Measurements from ENCODE around the gene PLCH1.

Gene PLCH1

GRCh38 chr3:155387571-155387970 is 357.3 kb downstream of the PLCH1 start:
- H3K27ac ChIP-seq, result no peak overlapping the region
- TF ChIP-seq ZFX (IDR thresholded peaks at IDR 0.05; ENCODE audit: borderline replicate concordance) (no peak), CTCF (IDR thresholded peaks at IDR 0.05) (no peak)

- H3K27ac ChIP-seq, result no peak overlapping the region
- TF ChIP-seq ZFX (IDR thresholded peaks at IDR 0.05; ENCODE audit: borderline replicate concordance) (no peak), CTCF (IDR thresholded peaks at IDR 0.05) (no peak)
Measured at GRCh38 chr3:155386919-155387318, 358.0 kb downstream of the PLCH1 start.

GRCh38 chr3:155385896-155386625 is 358.8 kb downstream of the PLCH1 start:
- no peak overlapping the region for H3K27ac ChIP-seq
- TF ChIP-seq ZFX (IDR thresholded peaks at IDR 0.05; ENCODE audit: borderline replicate concordance) (no peak), CTCF (IDR thresholded peaks at IDR 0.05) (no peak)

GRCh38 chr3:155382396-155383042 is 362.4 kb downstream of the PLCH1 start:
- no peak overlapping the region for H3K27ac ChIP-seq
- TF ChIP-seq ZFX (IDR thresholded peaks at IDR 0.05; ENCODE audit: borderline replicate concordance) (no peak), CTCF (IDR thresholded peaks at IDR 0.05) (peak; percentile 97)

GRCh38 chr3:155377847-155378246 is 367.0 kb downstream of the PLCH1 start:
- no peak overlapping the region for H3K27ac ChIP-seq
- TF ChIP-seq CTCF (IDR thresholded peaks at IDR 0.05), result no peak
- no peak for TF ChIP-seq ZFX (IDR thresholded peaks at IDR 0.05; ENCODE audit: borderline replicate concordance)

- no peak for TF ChIP-seq ZFX (IDR thresholded peaks at IDR 0.05; ENCODE audit: borderline replicate concordance)
- TF ChIP-seq CTCF (IDR thresholded peaks at IDR 0.05), result no peak
- no peak overlapping the region for H3K27ac ChIP-seq
Measured at GRCh38 chr3:155377071-155377470, 367.8 kb downstream of the PLCH1 start.

- TF ChIP-seq CTCF (IDR thresholded peaks at IDR 0.05) (no peak), ZFX (IDR thresholded peaks at IDR 0.05; ENCODE audit: borderline replicate concordance) (no peak)
- H3K27ac ChIP-seq, result no peak overlapping the region
Measured at GRCh38 chr3:155372281-155372680, 372.6 kb downstream of the PLCH1 start.

Data from 22Rv1 (cell line).